Epithelial cell of esophagus (primary cell): ENCODE data around the gene CELA2A.
"Not testable (repeated sequence)": the region's sequence is repeated elsewhere in the genome, so short reads cannot be mapped to it uniquely, and the experiment has no call there.

Source experiments
- DNase-seq: peaks from one replicate; pipeline ENCODE4 v3.0.0; 2010; ENCODE audit warnings: low read depth
- H3K4me3 ChIP-seq: 2 replicates; pipeline ENCODE4 v1.5.1; 2011; ENCODE audit warnings: mild to moderate bottlenecking, low read length, control low read depth
- CTCF ChIP-seq: IDR thresholded peaks from 2 replicates; pipeline ENCODE4 v1.5.1; 2011; ENCODE audit warnings: low read depth, mild to moderate bottlenecking, low read length, control low read depth, inconsistent platforms; ENCODE audit not compliant: insufficient read depth; ENCODE audit errors: missing control alignments

The CELA2A gene

GRCh38 chr1:15431571-15431948 lies 25.0 kb upstream of the CELA2A start:
- H3K4me3 ChIP-seq: no peak overlapping the region
- DNase-seq: no peak
- no peak for TF ChIP-seq CTCF

- DNase-seq: no peak
- H3K4me3 ChIP-seq: no peak overlapping the region
- TF ChIP-seq CTCF: no peak
These were observed 24.2 kb upstream of the CELA2A start for GRCh38 chr1:15432324-15432723.

GRCh38 chr1:15433471-15433870 lies 23.1 kb upstream of the CELA2A start:
- TF ChIP-seq CTCF: no peak
- no peak overlapping the region for H3K4me3 ChIP-seq
- no peak for DNase-seq

GRCh38 chr1:15434739-15435138 lies 21.8 kb upstream of the CELA2A start:
- DNase-seq: peak; percentile 51
- not testable (repeated sequence) for H3K4me3 ChIP-seq

- H3K4me3 ChIP-seq: no peak overlapping the region
- no peak for DNase-seq
- no peak for TF ChIP-seq CTCF
These were observed 21.1 kb upstream of the CELA2A start for GRCh38 chr1:15435239-15436077.

- TF ChIP-seq CTCF: no peak
- no peak for DNase-seq
- no peak overlapping the region for H3K4me3 ChIP-seq
These were observed 19.6 kb upstream of the CELA2A start for GRCh38 chr1:15436881-15437442.

GRCh38 chr1:15439325-15439724 lies 17.2 kb upstream of the CELA2A start:
- DNase-seq: no peak
- TF ChIP-seq CTCF: no peak
- H3K4me3 ChIP-seq: no peak overlapping the region
